ENCODE results near the gene DEFB123.
"Not testable (repeated sequence)": the region's sequence is repeated elsewhere in the genome, so short reads cannot be mapped to it uniquely, and the experiment has no call there.

GRCh38 chr20:31426891-31427551, 13.4 kb upstream of the DEFB123 start:
- TF ChIP-seq POLR2A (IDR thresholded peaks at IDR 0.05) = not testable (repeated sequence)
- TF ChIP-seq, protein P1, sequence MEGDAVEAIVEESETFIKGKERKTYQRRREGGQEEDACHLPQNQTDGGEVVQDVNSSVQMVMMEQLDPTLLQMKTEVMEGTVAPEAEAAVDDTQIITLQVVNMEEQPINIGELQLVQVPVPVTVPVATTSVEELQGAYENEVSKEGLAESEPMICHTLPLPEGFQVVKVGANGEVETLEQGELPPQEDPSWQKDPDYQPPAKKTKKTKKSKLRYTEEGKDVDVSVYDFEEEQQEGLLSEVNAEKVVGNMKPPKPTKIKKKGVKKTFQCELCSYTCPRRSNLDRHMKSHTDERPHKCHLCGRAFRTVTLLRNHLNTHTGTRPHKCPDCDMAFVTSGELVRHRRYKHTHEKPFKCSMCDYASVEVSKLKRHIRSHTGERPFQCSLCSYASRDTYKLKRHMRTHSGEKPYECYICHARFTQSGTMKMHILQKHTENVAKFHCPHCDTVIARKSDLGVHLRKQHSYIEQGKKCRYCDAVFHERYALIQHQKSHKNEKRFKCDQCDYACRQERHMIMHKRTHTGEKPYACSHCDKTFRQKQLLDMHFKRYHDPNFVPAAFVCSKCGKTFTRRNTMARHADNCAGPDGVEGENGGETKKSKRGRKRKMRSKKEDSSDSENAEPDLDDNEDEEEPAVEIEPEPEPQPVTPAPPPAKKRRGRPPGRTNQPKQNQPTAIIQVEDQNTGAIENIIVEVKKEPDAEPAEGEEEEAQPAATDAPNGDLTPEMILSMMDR (IDR thresholded peaks at IDR 0.05) = not testable (repeated sequence)

All from uterus (tissue), 2 donors.